Activated gamma-delta T cell treated with anti-CD3 and anti-CD28 coated beads, Interleukin-2, amount 50 U/mL, for 16 hours (primary cell): Measurements from ENCODE around the gene TNFRSF18.
"Not testable (repeated sequence)": the region's sequence is repeated elsewhere in the genome, so short reads cannot be mapped to it uniquely, and the experiment has no call there.

Experiments
- DNase-seq: peaks from one replicate; pipeline ENCODE4 v3.0.0-alpha.2; 2020; ENCODE audit warnings: low read depth

TNFRSF18 gene

DNA sequence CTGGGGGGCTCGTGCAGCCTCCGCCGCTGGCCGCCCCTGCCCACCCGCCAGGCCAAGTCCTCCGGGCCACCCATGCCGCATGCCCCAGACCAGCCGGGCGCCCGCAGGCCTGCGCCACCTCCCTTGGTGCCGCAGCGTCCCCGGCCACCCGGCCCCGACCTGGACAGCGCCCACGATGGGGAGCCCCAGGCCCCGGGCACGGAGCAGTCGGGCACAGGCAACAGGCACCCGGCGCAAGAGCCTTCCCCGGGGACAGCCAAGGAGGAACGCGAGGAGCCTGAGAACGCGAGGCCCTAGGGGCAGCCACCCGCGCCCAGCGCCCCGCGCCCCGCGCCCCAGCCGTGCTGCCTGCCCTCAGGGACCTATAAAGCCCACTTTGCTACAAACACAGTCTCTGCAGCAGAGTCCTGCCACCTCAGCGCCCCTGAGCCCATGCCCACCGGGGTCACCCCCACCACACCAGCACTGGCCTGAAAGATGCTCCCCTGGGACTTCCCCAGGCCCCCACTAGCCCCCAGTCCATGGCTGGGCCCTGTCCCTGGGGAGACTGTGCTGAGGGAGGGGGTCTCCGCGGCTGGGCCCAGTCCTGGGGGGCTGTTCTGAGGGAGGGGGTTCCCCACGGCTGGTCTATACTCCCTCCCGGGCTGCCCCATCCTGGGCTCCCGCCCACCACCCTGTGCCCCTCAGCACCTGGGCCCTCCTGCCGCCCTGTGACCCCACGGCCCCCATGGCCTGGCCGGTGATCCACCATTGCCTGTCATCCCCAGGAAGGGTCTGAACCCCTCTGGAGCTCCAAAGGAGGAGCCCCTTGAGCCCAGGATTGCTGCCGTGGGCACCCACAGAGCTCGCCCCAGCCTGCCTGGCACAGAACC is 8.6 kb downstream of the TNFRSF18 start:
- DNase-seq, result no peak

DNA sequence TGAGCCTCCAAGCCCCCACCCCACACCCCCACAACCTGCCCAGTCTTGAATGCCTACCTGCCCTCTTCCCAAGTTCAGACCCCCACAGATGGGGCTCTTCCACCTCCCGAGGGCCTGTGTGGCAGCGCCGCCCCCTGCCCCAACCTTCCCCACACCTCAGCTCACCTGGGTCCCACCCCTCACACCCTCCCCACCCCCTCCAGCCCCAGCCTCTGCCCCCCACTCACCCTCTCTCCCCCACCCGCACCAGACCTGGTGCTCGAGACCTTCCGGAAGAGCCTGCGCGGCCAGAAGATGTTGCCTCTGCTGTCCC is 9.2 kb downstream of the TNFRSF18 start:
- no peak for DNase-seq

GRCh38 chr1:1196431-1197187 is 9.8 kb downstream of the TNFRSF18 start:
- DNase-seq, result no peak

DNA sequence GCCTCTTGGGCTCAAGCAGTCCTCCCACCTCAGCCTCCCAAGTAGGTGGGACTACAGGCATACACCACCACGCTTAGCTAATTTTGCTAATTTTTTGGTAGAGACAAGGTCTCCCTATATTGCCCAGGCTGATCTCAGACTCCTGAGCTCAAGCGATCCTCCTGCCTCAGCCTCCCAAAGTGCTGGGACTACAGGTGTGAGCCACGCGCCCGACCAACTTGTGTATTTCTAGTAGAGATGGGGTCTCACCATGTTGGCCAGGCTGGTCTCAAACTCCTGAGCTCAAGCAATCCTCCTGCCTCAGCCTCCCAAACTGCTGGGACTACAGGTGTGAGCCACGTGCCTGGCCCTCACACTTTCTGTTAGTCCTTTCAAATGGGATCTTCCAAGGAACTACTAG is 10.7 kb downstream of the TNFRSF18 start:
- DNase-seq, result not testable (repeated sequence)

GRCh38 chr1:1194723-1195122 is 11.7 kb downstream of the TNFRSF18 start:
- no peak for DNase-seq

- DNase-seq, result no peak
Measured at GRCh38 chr1:1191734-1192133, 14.7 kb downstream of the TNFRSF18 start.

DNA sequence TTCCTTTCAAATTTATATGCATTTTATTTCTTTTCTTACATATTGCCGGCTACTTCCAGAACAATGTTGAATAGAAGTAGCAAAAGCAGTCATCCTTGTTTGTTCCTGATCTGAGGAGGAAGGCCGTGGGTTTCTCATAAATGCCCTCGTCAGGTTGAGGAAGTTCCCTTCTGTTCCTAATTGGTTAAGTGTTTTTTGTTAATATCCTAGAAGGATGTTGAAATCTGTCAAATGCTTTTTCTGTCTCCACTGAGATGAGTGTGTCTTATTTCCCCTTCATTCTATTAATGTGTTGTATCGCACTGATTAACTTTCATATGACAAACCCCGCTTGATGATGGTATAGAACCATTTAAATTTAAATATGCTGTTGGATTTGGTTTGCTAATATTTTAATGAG is 17.3 kb downstream of the TNFRSF18 start:
- no peak for DNase-seq

DNA sequence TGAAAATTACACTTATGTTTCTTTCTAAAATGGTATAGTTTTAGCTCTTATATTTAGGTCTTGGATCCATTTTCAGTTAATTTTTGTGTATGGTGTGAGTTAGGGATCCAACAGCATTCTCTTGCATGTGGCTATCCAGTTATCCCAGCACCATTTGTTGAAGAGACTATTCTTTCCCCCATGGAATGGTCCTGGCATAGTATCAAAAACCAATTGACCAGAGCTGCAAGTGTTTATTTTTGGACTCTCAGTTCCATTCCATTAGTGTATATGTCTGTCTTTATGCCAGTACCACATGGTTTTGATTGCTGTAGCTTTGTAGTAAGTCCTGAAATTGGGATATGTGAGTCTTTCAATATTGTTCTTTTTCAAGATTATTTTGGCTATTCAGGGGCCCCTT is 18.5 kb downstream of the TNFRSF18 start:
- no peak for DNase-seq

DNA sequence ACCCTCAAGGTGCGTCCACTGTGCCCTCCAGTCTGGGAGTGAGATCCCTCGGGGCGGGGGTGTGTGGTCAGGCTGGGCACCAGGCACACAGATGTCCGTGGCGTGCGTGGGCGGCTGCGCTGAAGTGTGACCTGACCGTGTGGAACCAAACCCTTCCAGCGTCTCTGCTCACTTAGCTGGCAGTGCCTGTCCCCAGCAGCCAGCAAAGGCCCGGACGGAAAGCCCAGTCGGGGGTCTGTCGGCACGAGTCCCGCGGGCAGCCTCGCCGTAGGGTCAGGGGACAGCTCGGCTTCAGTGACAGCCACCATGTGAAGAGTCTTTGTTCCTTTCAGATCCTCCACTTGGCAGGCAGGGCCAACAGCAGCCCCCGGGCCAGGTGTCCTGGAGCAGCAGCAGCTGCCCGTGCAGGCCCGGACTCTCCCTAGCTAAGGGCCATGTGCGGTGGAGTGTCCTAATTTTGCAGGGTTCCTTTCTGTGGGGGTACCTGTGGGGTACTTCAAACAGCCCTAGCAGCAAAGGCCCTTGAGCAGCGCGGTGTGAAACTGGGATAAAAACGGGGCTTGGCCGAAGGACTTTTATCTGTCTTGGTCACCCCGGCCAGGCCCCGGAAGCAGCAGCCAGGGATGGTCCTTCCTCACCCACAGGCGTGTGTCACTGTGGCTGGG is 21.2 kb downstream of the TNFRSF18 start:
- DNase-seq, result no peak

- no peak for DNase-seq
Measured at GRCh38 chr1:1183833-1184775, 22.3 kb downstream of the TNFRSF18 start.

GRCh38 chr1:1183221-1183747 is 23.1 kb downstream of the TNFRSF18 start:
- DNase-seq, result no peak

- no peak for DNase-seq
Measured at GRCh38 chr1:1182491-1183220, 23.7 kb downstream of the TNFRSF18 start.

DNA sequence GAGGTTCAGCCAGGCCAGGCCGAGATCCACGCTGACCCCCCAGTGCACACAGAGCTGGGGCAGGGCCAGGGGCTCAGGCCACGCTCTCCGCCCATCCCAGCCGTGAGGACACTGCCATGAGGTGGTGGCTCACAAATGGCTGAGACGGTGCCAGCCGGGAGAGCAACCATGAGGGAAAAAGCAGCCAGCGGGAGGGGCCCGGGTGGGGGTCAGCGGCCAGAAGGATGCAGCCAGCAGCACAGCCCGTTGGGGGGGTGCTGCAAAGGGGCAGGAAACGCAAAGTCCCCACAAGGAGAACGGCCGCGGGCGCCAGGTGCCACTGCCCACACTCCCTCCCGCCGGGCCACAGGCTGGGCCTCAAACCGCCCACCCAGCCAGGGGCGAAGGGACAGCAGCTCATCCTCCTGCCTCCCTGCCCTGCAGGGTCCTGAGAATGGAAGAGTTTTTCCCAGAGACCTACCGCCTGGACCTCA is 24.4 kb downstream of the TNFRSF18 start:
- no peak for DNase-seq

DNA sequence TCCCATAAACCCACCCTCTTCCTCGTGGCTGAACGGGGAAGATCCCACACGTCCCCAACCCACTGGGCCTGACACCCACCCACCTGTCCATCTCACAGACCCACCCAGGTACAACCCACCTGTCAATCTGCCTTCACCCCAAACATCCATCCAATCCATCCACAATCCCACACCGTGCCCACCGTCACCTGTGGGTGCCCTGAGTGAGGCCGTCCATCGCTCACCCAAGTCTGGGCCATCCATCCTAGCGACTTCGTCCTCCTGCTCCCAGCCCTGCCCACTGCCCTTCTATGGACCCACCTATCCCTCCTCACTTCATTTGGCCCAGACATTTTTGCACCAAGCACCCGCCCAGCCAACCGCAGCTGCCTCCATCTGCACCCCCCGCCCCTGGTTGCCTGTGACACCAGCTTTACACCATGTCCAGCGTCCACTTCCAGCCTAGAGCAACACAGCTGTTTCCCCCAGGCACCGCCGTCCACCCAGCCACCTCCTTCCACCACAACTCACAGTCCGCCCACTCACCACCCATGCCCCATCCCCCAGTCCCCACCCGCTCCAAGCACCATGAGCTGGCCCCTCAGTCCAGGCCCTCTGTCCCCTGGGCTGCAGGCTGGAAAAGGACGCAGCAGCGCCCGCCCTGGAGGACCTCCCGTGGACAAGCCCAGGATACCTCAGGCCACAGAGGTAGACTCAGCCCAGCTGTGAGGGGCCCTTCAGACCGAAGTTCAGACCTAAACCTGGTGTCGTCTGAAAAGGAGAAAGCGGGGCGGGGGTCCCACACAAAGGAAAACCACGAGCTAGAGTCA is 25.1 kb downstream of the TNFRSF18 start:
- no peak for DNase-seq

GRCh38 chr1:1179983-1180861 is 26.2 kb downstream of the TNFRSF18 start:
- no peak for DNase-seq

GRCh38 chr1:1179346-1179982 is 26.9 kb downstream of the TNFRSF18 start:
- no peak for DNase-seq

GRCh38 chr1:1178794-1179331 is 27.5 kb downstream of the TNFRSF18 start:
- no peak for DNase-seq
